ENCODE measurements around the gene GZMM.

GZMM gene

DNA sequence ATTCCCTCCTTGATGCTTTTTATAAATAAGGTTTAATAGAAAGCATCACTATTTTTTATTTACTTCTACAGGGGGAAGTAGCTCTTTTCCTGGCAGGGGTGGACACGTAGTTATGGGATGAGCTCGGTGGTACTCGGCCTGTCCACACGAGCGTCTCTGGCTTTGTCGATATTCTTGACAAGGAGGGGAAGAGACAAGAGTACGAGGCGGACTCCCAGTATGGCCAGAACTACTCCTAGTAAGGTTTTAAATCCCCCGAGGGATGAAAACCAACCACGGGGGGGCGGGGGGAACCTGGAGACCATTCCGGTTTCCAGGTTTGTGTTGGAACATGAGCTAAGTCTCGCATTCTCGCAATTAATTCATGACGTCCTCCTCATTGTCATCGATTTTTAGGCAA, 23.0 kb downstream of the GZMM start:
- DNase-seq (ENCODE audit: low read depth in 2 of 2): no peak

DNA sequence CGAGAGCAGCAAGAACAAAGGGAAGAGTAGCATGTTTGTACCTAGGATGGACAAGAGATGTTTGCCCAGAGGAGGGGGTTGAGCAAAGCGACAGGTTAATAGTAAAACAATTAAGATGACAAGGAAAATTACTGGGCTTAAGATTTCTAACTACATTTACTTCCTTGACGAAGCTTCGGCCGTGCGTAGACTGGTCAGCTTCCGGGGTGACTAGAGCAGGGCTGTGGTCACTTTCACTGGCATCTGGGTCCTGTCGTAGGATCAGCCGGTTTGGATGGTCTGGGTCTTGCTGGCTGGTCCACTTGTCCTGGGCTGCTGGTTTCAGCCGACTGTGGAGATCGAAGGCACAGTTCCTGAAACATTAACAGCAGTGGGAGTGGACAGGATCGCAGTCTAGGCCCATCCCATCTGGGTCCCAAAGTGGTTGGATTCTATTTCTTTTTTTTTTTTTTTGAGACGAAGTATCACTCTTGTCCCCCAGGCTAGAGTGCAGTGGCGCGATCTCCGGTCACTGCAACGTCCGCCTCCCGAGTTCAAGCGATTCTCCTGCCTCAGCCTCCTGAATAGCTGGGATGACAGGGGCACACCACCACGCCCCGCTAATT, 23.5 kb downstream of the GZMM start:
- DNase-seq (ENCODE audit: low read depth in 2 of 2): no peak

DNA sequence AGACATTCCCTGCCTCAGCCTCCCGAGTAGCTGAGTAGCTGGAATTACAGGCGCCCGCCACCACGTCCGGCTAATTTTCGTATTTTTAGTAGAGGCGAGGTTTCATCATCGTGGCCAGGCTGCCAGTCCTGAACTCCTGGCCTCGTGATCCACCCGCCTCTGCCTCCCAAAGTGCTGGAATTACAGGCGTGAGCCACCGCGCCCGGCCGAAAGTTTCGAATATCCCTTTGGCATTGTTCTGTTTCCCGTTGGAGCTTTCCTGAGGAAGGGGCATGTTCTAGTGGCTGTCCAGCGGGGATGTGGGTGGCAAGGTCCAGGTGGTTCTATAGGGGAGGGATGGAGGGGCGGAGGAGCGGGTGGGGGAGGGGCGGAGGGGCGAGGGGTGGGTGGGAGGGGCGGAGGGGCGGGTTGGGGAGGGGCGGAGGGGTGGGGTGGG, 26.4 kb downstream of the GZMM start:
- DNase-seq (ENCODE audit: low read depth in 2 of 2): no peak

DNA sequence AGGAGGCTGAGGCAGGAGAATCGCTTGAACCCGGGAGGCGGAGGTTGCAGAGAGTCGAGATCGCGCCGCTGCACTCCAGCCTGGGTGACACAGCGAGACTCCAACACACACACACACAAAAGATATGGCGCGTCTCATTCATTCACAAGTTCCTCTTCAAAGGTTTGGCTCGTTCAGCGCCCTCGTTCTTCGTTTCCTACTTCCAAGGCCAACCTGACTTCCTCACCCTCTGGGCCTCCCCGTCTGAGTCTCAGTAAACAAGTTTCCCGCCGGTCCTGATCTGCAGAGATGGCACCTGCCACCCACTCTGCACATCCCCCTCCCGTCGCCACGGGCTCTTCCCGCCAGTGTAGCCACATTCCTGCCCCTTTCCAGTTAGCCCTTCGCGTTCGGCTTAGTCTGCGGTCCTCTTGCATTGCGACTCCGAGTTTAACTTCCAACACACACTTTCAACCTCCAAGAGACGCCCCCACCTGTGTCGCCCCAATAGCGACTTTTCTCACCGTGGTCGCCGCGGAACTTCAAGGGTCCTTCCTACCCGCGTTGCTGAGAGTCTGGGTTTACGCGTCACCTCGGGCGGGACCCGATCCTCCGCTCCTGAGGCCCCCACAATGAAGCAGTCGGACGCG, 27.2 kb downstream of the GZMM start:
- peak in 1 of 2 experiments; percentile 28 for DNase-seq (ENCODE audit: low read depth in 2 of 2)

DNA sequence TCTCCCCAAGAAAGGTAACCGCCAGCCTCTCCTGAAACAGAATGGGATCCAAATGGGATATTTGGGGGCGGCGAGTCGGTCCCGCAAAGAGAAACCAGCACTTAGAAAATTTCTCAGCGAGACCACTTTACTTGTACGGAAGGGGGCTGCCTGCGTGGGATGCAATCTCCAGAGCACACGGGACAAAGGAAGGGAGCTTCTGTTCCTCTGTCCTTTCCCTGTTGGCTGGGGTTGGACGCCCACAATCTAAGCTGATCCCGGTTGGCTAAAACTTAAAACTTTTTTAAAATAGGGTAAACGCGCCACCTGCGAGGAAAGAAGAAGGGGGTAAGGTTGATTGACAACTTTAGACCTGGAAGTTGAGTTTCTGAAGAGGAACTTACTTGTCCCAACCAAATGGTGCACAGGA, 27.7 kb downstream of the GZMM start:
- DNase-seq (ENCODE audit: low read depth in 2 of 2): no peak

DNA sequence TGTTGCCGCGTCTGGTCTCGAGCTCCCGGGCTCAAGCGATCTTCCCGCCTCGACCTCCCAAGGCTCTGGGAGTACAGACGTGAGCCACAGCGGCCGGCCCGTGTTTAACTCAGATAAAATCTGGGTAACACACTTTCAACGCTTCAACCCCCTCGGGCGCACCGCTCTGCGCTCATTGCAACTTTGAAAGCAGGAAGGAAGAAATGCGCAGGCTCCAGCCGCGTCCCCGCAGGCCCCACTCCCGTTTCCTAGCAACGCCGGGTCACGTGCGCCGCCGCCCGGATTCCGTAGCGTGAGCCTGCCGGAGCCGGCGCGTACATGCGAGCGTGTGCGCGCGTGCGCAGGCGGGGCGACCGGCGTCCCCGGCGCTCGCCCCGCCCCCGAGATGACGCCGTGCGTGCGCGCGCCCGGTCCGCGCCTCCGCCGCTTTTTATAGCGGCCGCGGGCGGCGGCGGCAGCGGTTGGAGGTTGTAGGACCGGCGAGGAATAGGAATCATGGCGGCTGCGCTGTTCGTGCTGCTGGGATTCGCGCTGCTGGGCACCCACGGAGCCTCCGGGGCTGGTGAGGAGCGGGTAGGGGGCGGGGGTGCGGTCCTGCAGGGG, 28.4 kb downstream of the GZMM start, which contains the start of gene BSG:
TSS of gene BSG (plus strand) at position 457 of the 603 bp plus-strand sequence. CDS start at position 496, 39 bp downstream.
- peak; percentile 97 for DNase-seq (ENCODE audit: low read depth in 2 of 2)

DNA sequence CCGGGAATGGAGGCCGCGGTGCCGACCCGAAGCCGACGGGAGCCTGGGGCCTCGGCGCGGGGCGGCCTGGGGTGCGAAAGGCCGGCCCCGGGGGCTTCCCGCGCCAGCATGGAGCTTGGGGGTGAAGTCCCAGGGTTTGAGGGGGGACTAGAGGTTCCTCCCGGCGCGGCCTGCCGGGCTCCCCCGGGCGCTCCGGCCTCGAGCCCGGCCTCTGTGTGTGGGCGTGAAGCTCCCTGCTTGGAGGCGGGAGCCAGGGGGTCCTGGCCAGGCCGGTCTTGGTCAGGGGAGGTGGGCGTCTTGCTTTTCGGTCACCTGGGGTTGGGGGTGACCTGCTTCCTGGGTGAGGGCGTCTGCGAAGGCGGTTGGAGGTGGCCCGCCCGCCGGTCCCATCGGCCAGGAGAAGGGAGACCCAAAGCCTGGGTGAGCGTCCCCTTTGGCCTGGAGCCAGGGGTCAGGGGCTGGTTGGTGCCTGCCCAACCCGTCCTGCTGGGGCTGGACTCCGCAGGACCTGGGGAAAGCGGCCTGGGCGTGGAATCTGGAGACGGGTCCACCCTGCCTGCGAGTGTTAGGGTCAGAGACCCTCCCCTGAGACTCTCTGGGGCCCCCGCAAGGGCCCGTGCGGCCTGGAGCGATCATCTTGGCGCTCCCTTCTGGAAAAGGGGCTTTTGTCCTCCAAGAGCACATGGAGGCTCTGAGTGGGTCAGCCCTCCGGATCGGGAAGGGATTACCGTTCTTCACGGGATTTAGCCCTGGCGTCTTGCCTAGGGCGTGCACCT, 29.1 kb downstream of the GZMM start:
- no peak for DNase-seq (ENCODE audit: low read depth in 2 of 2)

DNA sequence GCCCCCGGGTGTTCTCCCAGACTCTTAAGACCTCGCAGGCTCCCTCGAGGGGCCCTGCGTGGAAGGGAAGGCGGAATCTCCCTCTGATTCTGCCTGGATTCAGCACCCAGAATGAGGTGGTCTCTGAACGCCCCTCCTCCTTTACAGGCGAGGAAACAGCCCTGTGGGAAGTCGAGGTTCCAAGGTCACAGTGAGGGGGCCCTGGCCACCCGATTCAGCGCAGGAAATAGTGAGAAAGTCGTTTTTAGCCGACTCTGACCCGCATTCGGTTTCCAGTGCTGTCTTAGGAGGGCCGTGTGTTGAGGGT, 29.6 kb downstream of the GZMM start:
- DNase-seq (ENCODE audit: low read depth in 2 of 2): no peak

DNA sequence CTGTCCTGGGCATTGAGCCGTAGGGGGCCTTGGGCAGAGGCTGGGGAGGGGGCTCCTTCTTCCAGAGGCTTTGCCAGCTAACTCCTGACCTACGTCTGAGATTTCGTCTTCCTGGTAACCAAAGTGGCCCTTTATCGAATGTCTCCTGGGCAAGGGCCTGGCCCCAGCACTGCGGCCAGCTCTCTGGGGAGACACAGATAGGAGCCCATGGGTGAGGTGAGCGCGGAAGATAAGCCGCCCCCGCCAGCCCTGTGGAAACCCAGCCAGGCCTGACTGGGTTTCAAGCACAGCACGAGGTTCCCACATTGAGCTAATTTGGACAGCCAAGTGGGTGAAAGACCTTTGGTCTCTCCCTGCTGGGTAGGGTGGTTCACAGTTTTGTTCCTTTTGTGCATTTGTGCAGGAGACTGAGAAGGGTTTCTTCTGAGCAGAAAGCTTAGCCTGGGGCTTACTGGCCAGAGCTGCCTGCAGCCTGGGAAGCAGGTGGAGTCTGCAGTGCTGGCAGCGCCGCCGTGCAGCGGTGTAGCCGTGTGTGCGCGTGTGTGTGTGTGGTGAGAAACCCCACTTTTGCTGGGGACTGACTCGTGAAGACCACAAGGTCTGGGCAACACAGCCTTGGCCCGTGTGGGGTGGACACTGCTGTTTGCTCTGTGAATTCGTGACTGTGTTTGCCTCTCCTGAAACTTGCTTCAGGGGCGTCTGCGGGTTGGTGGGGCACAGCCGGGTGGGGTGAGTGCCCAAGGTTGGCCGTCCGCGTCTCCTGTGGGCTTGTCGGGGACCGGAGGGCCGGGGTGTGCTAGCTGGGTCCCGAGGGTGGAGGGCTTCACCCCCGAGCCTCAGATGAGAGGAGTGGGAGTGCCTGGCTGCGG, 31.0 kb downstream of the GZMM start:
- DNase-seq (ENCODE audit: low read depth in 2 of 2): no peak

DNA sequence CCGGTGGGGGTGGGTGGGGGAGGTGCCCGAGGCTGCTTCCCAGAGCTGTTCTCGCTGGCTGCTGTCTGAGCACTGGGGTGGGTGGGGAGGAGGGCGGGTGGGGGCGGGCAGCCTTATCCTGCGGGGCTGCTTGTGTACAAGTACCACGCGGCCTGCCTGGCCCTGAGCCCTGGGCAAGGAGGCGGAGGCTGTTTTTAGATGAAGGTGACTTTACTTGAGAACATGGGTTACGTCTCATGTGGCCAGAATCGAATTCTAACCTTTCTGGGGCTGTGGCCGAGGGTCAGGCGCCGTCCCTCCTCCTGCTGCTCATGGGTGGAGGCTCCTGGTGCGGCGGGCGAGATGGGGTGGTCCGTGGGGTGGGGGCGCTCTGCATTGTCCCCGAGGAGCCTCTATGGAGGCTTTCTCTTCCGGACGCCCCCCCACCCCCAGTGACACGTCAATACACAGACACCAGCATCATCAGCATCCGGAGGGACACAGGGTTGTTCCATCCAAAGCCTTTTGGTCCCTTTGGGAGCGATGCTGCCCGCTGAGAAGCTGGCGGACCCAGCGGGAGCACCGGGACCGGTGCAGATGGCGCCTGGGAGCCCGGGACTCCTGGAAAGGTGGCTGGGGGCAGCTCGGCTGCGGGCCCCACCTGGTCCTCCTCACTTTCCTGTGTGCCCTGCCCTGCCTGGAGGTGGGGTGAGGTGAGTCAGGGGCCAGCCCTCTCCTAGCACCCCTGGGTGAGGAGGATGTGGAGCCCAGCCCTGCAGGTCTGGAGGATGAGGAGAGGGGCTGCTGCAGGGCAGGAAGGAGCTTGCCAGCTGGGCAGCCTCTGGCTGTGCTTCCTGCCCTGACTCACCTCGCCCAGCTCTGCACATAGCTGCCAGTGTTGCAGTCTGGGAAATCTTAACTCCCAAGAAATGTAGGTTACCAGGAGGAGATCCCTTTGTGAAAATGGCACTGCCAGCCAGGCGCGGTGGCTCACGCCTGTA, 32.0 kb downstream of the GZMM start:
- DNase-seq (ENCODE audit: low read depth in 2 of 2): no peak

DNA sequence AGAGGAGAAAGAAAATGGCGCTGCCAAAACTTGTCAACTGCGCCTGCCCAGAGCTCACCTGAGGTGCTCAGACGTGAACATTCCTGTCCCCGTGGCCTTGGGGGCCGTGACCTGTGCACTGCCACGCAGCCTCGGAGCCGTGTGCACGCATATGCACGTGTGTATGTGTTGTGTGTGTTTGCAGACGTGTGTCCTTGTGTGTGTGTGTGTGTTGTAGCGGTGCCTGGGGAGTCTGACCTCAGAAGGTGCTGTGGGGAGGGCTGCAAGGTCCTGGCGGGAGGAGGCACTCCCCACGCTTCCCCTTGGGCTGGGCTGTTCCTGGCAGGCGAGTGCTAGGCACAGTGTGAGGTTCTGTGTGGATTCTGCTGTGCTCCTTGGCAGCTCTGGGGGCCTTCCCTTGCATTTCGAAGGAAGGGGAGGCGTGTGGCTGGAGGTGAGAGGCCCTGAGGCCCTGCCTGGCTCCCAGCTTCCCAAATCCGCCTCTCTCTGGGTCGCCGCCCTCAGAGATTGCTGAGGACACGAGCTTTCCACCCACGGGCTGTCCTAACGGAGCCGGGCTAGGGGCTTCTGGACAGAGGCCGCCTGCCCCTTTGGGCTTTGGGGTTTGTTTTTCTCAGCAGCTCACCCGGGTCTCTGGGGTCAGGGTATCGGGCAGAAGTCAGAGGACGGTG, 33.0 kb downstream of the GZMM start:
- DNase-seq (ENCODE audit: low read depth in 2 of 2): no peak

DNA sequence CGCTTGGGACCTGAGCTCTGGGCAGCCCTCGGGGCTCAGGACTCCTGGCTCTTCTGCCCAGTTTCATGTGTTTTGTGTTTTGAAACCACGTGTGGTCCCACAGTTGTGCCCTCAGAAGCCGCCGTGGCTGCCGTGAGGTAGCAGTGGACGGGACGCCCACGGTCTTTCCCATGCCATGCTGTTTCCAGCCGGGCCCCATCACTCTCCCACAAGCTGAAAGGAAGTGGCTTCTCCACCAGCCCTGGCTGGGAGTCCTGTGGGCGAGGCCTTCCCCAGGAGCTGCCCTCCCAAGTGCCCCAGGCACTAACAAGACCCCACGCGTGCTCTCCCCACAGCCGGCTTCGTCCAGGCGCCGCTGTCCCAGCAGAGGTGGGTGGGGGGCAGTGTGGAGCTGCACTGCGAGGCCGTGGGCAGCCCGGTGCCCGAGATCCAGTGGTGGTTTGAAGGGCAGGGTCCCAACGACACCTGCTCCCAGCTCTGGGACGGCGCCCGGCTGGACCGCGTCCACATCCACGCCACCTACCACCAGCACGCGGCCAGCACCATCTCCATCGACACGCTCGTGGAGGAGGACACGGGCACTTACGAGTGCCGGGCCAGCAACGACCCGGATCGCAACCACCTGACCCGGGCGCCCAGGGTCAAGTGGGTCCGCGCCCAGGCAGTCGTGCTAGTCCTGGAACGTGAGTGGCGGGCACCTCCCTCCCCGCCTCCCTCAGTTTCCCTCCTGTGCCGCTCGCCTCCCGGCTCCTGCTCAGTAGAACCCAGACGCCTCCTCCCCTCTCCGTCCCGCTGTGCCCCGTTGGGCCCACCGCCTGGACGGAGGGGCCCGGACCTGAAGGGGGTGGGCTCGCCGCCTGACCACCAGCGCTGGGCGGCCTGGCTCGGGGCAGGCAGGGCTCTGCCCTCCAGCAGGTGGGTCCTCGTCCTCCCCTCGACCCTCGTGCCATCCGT, 33.9 kb downstream of the GZMM start:
- no peak for DNase-seq (ENCODE audit: low read depth in 2 of 2)

DNA sequence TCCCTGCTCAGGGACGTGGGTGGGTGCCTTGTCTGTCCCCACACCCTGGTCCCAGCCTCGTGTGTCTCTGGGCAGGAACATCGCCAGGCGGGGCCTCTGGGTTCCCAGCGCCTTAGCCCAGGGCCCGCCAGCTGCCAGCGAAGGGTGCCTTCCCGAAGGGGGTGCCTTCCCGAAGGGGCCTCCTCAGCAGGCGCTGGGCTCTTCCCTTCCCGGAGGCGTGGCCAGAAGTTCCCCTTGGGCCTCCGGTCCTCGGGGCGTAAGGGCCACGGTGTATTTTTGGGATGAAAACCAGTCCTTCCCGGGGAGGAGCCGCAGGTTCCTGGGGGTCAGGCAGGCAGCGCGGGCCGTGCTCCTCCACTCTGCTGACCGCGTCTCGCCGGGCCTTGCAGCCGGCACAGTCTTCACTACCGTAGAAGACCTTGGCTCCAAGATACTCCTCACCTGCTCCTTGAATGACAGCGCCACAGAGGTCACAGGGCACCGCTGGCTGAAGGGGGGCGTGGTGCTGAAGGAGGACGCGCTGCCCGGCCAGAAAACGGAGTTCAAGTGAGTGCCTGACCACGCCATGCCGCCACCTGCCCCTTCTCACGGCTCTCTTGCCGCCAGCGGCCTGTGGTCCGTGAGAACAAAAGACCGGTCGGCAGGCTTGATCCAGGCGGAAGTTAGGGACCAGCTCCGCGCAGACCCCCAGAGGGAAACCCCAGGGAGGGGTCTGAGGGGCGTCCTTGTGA, 35.4 kb downstream of the GZMM start:
- no peak for DNase-seq (ENCODE audit: low read depth in 2 of 2)

DNA sequence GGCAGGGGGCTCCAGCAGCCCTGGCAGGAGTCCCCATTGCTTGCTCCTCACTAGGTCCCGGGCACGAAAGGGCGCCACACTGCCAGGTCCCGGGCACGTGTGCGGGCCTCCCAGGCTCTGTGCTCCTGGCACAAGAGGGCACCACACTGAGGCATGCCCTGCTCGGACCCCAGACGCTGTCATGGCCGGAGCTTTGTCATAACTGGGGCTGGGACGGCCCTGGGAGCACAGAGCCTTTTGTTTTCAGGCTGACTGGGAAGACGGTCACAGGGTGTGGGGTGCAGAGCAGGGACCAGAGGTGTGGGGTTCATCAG, 35.9 kb downstream of the GZMM start:
- no peak for DNase-seq (ENCODE audit: low read depth in 2 of 2)

DNA sequence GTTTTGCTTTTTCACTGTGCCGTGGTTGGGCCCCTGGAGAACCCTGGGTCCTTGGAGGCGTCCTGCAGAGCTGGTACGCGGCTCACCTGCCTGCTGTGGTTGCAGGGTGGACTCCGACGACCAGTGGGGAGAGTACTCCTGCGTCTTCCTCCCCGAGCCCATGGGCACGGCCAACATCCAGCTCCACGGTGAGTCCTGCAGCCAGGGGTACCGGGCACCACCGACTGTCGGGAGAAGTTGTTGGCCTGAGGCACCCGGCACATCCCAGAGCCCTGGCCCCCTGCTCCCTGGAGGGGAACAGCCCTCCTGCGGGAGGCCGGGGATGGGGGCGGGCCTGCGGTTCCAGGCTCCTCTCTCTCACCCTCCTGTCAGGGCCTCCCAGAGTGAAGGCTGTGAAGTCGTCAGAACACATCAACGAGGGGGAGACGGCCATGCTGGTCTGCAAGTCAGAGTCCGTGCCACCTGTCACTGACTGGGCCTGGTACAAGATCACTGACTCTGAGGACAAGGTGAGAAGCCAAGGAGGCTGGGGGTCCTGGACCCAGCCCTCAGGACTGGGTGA, 36.5 kb downstream of the GZMM start:
- DNase-seq (ENCODE audit: low read depth in 2 of 2): no peak

DNA sequence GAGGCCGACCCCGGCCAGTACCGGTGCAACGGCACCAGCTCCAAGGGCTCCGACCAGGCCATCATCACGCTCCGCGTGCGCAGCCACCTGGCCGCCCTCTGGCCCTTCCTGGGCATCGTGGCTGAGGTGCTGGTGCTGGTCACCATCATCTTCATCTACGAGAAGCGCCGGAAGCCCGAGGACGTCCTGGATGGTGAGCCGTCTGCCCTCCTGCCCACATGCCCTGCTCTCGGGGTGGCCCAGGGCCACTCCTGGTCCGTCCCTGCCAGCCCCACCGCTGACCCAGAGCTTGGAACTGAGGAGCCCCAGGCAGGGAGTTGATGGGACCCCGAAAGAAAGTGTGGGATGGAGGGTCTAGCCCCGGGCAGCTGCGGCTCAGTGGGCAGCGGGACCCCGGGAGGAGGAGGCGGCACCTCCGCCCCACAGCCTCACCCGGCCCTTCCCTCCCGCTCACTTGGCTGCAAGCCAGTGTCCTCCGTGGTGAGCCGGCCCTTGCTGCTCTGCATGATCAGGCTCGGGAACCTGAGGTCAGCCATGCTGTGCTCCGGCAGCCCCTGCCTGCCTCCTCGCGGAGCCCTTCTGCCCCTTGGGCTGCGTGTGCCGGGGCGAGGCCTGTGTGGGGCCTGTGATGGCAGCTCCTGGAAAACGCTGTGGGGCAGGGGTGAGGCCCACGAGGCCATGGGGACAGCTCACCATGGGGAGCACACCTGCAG, 37.7 kb downstream of the GZMM start:
- DNase-seq (ENCODE audit: low read depth in 2 of 2): no peak

DNA sequence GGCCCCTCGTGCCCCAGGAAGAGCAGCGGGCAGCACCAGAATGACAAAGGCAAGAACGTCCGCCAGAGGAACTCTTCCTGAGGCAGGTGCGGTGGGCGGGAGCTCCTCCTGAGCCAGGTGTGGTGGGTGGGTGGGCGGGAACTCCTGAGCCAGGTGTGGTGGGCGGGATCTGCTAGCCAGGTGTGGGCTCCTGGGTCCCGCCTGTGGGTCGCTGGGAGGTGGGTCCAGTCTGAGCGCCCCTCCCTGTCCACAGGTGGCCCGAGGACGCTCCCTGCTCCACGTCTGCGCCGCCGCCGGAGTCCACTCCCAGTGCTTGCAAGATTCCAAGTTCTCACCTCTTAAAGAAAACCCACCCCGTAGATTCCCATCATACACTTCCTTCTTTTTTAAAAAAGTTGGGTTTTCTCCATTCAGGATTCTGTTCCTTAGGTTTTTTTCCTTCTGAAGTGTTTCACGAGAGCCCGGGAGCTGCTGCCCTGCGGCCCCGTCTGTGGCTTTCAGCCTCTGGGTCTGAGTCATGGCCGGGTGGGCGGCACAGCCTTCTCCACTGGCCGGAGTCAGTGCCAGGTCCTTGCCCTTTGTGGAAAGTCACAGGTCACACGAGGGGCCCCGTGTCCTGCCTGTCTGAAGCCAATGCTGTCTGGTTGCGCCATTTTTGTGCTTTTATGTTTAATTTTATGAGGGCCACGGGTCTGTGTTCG, 38.8 kb downstream of the GZMM start:
- no peak for DNase-seq (ENCODE audit: low read depth in 2 of 2)

Data from stimulated activated CD4-positive, alpha-beta T cell treated with anti-CD3 and anti-CD28 coated beads, Interleukin-12 subunit alpha, Interleukin-12 subunit beta, amount 100 ng/mL, for 24 hours (primary cell).